ENCODE measurements around the gene CCL5.

Gene CCL5

GRCh38 chr17:35907691-35908090 lies 27.5 kb upstream of the CCL5 start:
- no peaks in the 10 kb centered on the region for H3K27me3 ChIP-seq (ENCODE audit: insufficient read depth, low read depth)
- TF ChIP-seq CTCF (conservative IDR thresholded peaks at IDR 0.05; ENCODE audit: low read depth, low read length): no peak
- no peak overlapping the region for H3K9ac ChIP-seq
- no peaks in the 10 kb centered on the region for H3K36me3 ChIP-seq (ENCODE audit: insufficient read depth)
- H3K4me2 ChIP-seq: no peak overlapping the region
- H3K4me1 ChIP-seq (ENCODE audit: low read depth, poor library complexity, severe bottlenecking): no peaks in the 10 kb centered on the region
- H3K27ac ChIP-seq: no peak overlapping the region
- H4K20me1 ChIP-seq (ENCODE audit: insufficient read depth): no peaks in the 10 kb centered on the region
- no peaks in the 10 kb centered on the region for H3K79me2 ChIP-seq (ENCODE audit: insufficient read depth, low read depth)
- H3K4me3 ChIP-seq (IDR thresholded peaks at IDR 0.05; ENCODE audit: insufficient read depth, low read depth, low read length): no peak overlapping the region
- H2AFZ ChIP-seq (ENCODE audit: low read depth): no peak overlapping the region

- no peaks in the 10 kb centered on the region for H4K20me1 ChIP-seq (ENCODE audit: insufficient read depth)
- no peak for TF ChIP-seq CTCF (conservative IDR thresholded peaks at IDR 0.05; ENCODE audit: low read depth, low read length)
- H2AFZ ChIP-seq (ENCODE audit: low read depth): no peak overlapping the region
- no peak overlapping the region for H3K4me3 ChIP-seq (IDR thresholded peaks at IDR 0.05; ENCODE audit: insufficient read depth, low read depth, low read length)
- H3K9ac ChIP-seq: no peak overlapping the region
- no peak overlapping the region for H3K4me2 ChIP-seq
- H3K4me1 ChIP-seq (ENCODE audit: low read depth, poor library complexity, severe bottlenecking): no peaks in the 10 kb centered on the region
- H3K27me3 ChIP-seq (ENCODE audit: insufficient read depth, low read depth): no peaks in the 10 kb centered on the region
- H3K27ac ChIP-seq: no peak overlapping the region
- no peaks in the 10 kb centered on the region for H3K79me2 ChIP-seq (ENCODE audit: insufficient read depth, low read depth)
- no peaks in the 10 kb centered on the region for H3K36me3 ChIP-seq (ENCODE audit: insufficient read depth)
Observed at GRCh38 chr17:35906926-35907637, 26.9 kb upstream of the CCL5 start.

- Histone ChIP-seq H3K27ac (no peak overlapping the region), H3K4me1 (ENCODE audit: low read depth, poor library complexity, severe bottlenecking) (no peaks in the 10 kb centered on the region), H3K9ac (no peak overlapping the region), H3K4me3 (IDR thresholded peaks at IDR 0.05; ENCODE audit: insufficient read depth, low read depth, low read length) (no peak overlapping the region), H4K20me1 (ENCODE audit: insufficient read depth) (no peaks in the 10 kb centered on the region), H3K27me3 (ENCODE audit: insufficient read depth, low read depth) (no peaks in the 10 kb centered on the region), H3K36me3 (ENCODE audit: insufficient read depth) (no peaks in the 10 kb centered on the region), H3K79me2 (ENCODE audit: insufficient read depth, low read depth) (no peaks in the 10 kb centered on the region), H2AFZ (ENCODE audit: low read depth) (no peak overlapping the region), H3K4me2 (no peak overlapping the region)
- no peak for TF ChIP-seq CTCF (conservative IDR thresholded peaks at IDR 0.05; ENCODE audit: low read depth, low read length)
Observed at GRCh38 chr17:35906191-35906925, 26.2 kb upstream of the CCL5 start.

GRCh38 chr17:35903451-35903850 lies 23.3 kb upstream of the CCL5 start:
- no peaks in the 10 kb centered on the region for H3K4me1 ChIP-seq (ENCODE audit: low read depth, poor library complexity, severe bottlenecking)
- TF ChIP-seq CTCF (conservative IDR thresholded peaks at IDR 0.05; ENCODE audit: low read depth, low read length): no peak
- H3K36me3 ChIP-seq (ENCODE audit: insufficient read depth): no peaks in the 10 kb centered on the region
- H3K4me3 ChIP-seq (IDR thresholded peaks at IDR 0.05; ENCODE audit: insufficient read depth, low read depth, low read length): no peak overlapping the region
- no peak overlapping the region for H3K27ac ChIP-seq
- H3K27me3 ChIP-seq (ENCODE audit: insufficient read depth, low read depth): no peaks in the 10 kb centered on the region
- no peaks in the 10 kb centered on the region for H4K20me1 ChIP-seq (ENCODE audit: insufficient read depth)
- no peak overlapping the region for H2AFZ ChIP-seq (ENCODE audit: low read depth)
- H3K4me2 ChIP-seq: no peak overlapping the region
- H3K9ac ChIP-seq: no peak overlapping the region
- H3K79me2 ChIP-seq (ENCODE audit: insufficient read depth, low read depth): no peaks in the 10 kb centered on the region

Measured in KMS-11 (cell line).